Kidney (tissue), 14 donors: ENCODE data around the gene CCL25. TPM values are rescaled to one million over a fixed set of nuclear protein-coding genes. Genes with fewer than 3 reads are reported as not detected.

Experiments used
- DNase-seq, 5 donors: peaks; one replicate each; pipeline ENCODE4 v3.0.0-alpha.2; 2013 to 2020
- FAIRE-seq: peaks from 2 replicates; lab custom pipeline; 2012; peaks lifted over from hg19 to GRCh38; lab: Jason Lieb, UNC
- H3K27ac ChIP-seq, 2 donors: one replicate each; pipeline ENCODE4 v1.7.0; 2013; ENCODE audit warnings: low read depth in 2 of 2, low read length in 2 of 2, inconsistent platforms in 1 of 2
- H3K27me3 ChIP-seq: one replicate; pipeline ENCODE4 v1.7.1; 2013; ENCODE audit warnings: low read length, inconsistent platforms; ENCODE audit not compliant: control insufficient read depth, insufficient read depth
- H3K36me3 ChIP-seq, 3 donors: one replicate each; pipeline versions ENCODE4 v1.7.0 to v1.7.1; 2013; ENCODE audit warnings: low read length in 3 of 3, control low read depth in 1 of 3, inconsistent platforms in 1 of 3; ENCODE audit not compliant: insufficient read depth in 3 of 3, control insufficient read depth in 2 of 3
- H3K4me1 ChIP-seq, 3 donors: one replicate each; pipeline versions ENCODE4 v1.7.0 to v1.7.1; 2013; ENCODE audit warnings: low read length in 3 of 3, inconsistent platforms in 1 of 3, low read depth in 1 of 3; ENCODE audit not compliant: control insufficient read depth in 2 of 3, insufficient read depth in 2 of 3
- H3K4me3 ChIP-seq, 3 donors: one replicate each; pipeline versions ENCODE4 v1.7.0 to v1.8.1; 2013; ENCODE audit warnings: low read length in 3 of 3, control low read depth in 1 of 3, inconsistent platforms in 1 of 3
- H3K9ac ChIP-seq, 3 donors: one replicate each; pipeline versions ENCODE4 v1.7.0 to v1.7.1; 2013; ENCODE audit warnings: low read length in 3 of 3, control low read depth in 1 of 3, inconsistent platforms in 1 of 3
- H3K9me3 ChIP-seq, 3 donors: one replicate each; pipeline versions ENCODE4 v1.7.0 to v1.7.1; 2013; ENCODE audit warnings: low read length in 3 of 3, control low read depth in 1 of 3, inconsistent platforms in 1 of 3; ENCODE audit not compliant: control insufficient read depth in 2 of 3, insufficient read depth in 1 of 3
- CTCF ChIP-seq: IDR thresholded peaks from 3 replicates; pipeline ENCODE4 v1.5.1; 2012; ENCODE audit warnings: mild to moderate bottlenecking, moderate library complexity, borderline replicate concordance; ENCODE audit not compliant: insufficient read depth; ENCODE audit errors: extremely low read depth
- intact Hi-C: fragments of 100-400 bp; cut with DNase I; formaldehyde crosslinking; loops from one replicate; pipeline ENCODE4 v1.11.1; 2022
- polyA plus RNA-seq: library from polyadenylated mRNA; stranded (reverse); fragments of 350-450 nt; fragmentation: Illumina TruSeq; extraction: RNeasy Lipid Tissue Mini Kit (QIAGEN cat#74804); gene quantifications from one replicate; pipeline ENCODE4 v1.2.3, GENCODE V29; 2014; ENCODE audit warnings: low read depth, low replicate concordance; ENCODE audit not compliant: insufficient read depth
- total RNA-seq: library from RNA; stranded (reverse); fragmentation: NEBNext Ultra II Directional; extraction: Animal tissue kit (Norgen Biotek cat#: 25700); gene quantifications from one replicate; pipeline ENCODE4 v1.2.1, GENCODE V29; 2021
- donor health status: control.
- donor health status: control.
- donor health status: control.
- donor health status: control.
- donor health status: control.
- donor health status: DM: yes; HTN: yes; CAD: no.
- donor health status: Normal renal cell carcinoma (clear cell type).

Gene CCL25
- total and polyA plus RNA-seq, 2 donors from 2014 or later, result not detected

DNA sequence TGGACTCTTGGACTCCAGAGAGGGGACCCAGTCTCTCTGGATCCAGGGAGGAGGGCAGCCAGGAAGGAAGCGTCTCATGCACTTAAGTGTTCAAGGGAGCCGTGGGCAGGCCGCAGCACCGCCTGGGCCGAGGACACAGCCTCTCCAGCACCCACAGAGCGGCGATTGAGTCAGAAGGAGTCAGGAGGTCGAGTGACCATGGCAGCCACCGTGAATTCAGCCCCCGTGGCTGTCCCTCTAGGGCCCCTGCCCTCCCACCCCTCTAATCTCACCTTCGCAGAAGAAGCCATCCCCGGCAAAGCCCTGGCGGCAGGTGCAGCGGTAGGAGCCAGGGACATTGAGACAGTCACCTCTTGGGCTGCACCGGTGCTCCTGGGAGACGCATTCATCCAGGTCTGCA lies 58.8 kb downstream of the CCL25 start:
- DNase-seq, result no peak
- Histone ChIP-seq H3K4me3 (no peak overlapping the region), H3K27me3 (no peaks in the 10 kb centered on the region), H3K4me1 (no peaks in the 10 kb centered on the region), H3K9ac (no peak overlapping the region), H3K36me3 (peaks cover 0 to 12% (median 0%) of the 10 kb centered on the region in 3 donors), H3K9me3 (no peaks in the 10 kb centered on the region), H3K27ac (no peak overlapping the region)
- no peak for TF ChIP-seq CTCF
- intact Hi-C loops, result no loop called here
- FAIRE-seq, result no peak

Other genes starting within 250 kb of the CCL25 start
- 15.9 TPM for gene EVI5L, start 222.5 kb upstream of the CCL25 start, total RNA-seq
- gene EVI5L, start 222.5 kb upstream of the CCL25 start, polyA plus RNA-seq, result 14.5 TPM
- gene PRR36, start 178.4 kb upstream of the CCL25 start, total RNA-seq, result 4.2 TPM
- gene PRR36, start 178.4 kb upstream of the CCL25 start, polyA plus RNA-seq, result 1.1 TPM
- 9.1 TPM for gene LRRC8E, start 164.2 kb upstream of the CCL25 start, total RNA-seq
- gene LRRC8E, start 164.2 kb upstream of the CCL25 start, polyA plus RNA-seq, result 2.2 TPM
- gene MAP2K7, start 148.9 kb upstream of the CCL25 start, total RNA-seq, result 37.0 TPM
- 16.7 TPM for gene MAP2K7, start 148.9 kb upstream of the CCL25 start, polyA plus RNA-seq
- gene TGFBR3L, start 137.9 kb upstream of the CCL25 start, total RNA-seq, result 0.44 TPM
- 1.5 TPM for gene TGFBR3L, start 137.9 kb upstream of the CCL25 start, polyA plus RNA-seq
- gene SNAPC2, start 132.4 kb upstream of the CCL25 start, total RNA-seq, result 18.4 TPM
- gene SNAPC2, start 132.4 kb upstream of the CCL25 start, polyA plus RNA-seq, result 24.3 TPM
- gene CTXN1, start 126.6 kb upstream of the CCL25 start, total RNA-seq, result 25.9 TPM
- 8.9 TPM for gene CTXN1, start 126.6 kb upstream of the CCL25 start, polyA plus RNA-seq
- gene TIMM44, start 109.1 kb upstream of the CCL25 start, total RNA-seq, result 57.8 TPM
- gene TIMM44, start 109.1 kb upstream of the CCL25 start, polyA plus RNA-seq, result 46.7 TPM
- gene ELAVL1, start 47.1 kb upstream of the CCL25 start, total RNA-seq, result 64.7 TPM
- gene ELAVL1, start 47.1 kb upstream of the CCL25 start, polyA plus RNA-seq, result 34.6 TPM
- gene FBN3, start 96.8 kb downstream of the CCL25 start, total RNA-seq, result 0.44 TPM
- 0.56 TPM for gene FBN3, start 96.8 kb downstream of the CCL25 start, polyA plus RNA-seq
- 36.5 TPM for gene CERS4, start 156.6 kb downstream of the CCL25 start, total RNA-seq
- 65.5 TPM for gene CERS4, start 156.6 kb downstream of the CCL25 start, polyA plus RNA-seq